Skeletal muscle satellite cell (primary cell): Measurements from ENCODE around the gene CALHM3.

Experiments used
- H3K27me3 ChIP-seq: 2 replicates; pipeline ENCODE4 v1.7.0; 2013; ENCODE audit warnings: low read length; ENCODE audit not compliant: control insufficient read depth, insufficient read depth
- H3K36me3 ChIP-seq: 2 replicates; pipeline ENCODE4 v1.7.0; 2013; ENCODE audit warnings: mild to moderate bottlenecking, control low read depth, low read length; ENCODE audit not compliant: insufficient read depth
- H3K4me1 ChIP-seq: 2 replicates; pipeline ENCODE4 v1.7.0; 2013; ENCODE audit warnings: low read length; ENCODE audit not compliant: control insufficient read depth, insufficient read depth
- H3K4me2 ChIP-seq: 2 replicates; pipeline ENCODE4 v1.7.0; 2013; ENCODE audit warnings: mild to moderate bottlenecking, low read length
- H3K4me3 ChIP-seq: 2 replicates; pipeline ENCODE4 v1.7.0; 2013; ENCODE audit warnings: low read length
- H3K9ac ChIP-seq: 2 replicates; pipeline ENCODE4 v1.7.0; 2013; ENCODE audit warnings: mild to moderate bottlenecking, low read depth, low read length, moderate library complexity
- H3K9me3 ChIP-seq: replicated peaks from 2 replicates; pipeline ENCODE4 v1.7.0; 2013; ENCODE audit warnings: mild to moderate bottlenecking, control low read depth, low read length

Gene CALHM3

DNA sequence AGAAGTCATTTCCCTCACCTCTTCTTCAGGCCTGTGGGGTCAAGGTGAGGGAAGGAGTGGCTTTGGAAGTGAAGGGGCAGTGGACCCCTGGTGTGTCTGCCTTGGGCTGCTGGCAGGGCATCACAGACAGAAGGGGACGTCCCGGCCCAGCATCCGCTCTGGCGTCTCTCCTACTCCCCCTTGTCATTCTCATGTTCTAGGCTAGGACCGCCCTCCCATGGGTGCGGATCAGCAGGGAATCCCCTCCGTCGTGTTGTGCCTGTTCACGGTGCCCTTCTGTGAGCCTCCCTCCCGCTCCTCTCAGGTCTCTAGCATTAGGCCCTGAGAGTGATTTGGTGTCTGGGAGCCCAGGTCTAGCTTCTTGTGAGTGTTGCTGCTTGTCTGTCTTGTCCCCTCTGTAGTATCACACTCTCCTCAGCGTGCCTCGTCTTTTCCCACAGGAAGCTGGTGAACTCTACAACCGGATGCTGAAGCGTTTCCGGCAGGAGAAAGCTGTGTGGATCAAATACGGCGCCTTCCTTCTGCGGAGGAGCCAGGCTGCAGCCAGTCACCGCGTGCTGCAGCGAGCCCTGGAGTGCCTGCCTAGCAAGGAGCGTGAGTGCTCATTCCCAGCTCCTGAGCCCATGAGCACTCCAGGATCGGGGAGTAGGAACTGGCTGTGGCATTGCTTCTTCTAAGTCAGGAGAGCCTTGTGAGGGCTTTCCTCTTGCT lies 35.4 kb downstream of the CALHM3 start:
- H3K4me3 ChIP-seq, result no peak overlapping the region
- no peak overlapping the region for H3K9ac ChIP-seq
- H3K4me2 ChIP-seq, result no peak overlapping the region

DNA sequence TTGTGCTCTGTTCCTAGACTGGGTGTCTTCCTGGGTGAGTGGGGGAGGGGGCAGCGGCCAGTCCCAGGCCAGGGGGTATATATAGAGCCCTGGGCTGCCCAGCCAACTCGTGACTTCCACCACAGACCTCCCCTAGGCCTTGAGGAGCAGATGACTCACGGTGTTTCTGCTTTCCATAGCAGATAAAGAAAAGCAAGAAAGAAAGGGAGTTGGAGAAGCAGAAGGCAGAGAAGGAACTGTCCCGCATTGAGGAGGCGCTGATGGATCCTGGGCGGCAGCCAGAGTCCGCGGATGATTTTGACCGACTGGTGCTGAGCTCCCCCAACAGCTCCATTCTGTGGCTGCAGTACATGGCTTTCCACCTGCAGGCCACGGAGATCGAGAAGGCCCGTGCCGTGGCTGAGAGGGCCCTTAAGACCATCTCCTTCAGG lies 37.0 kb downstream of the CALHM3 start:
- H3K27me3 ChIP-seq, result no peaks in the 10 kb centered on the region
- no peaks in the 10 kb centered on the region for H3K9me3 ChIP-seq
- H3K9ac ChIP-seq, result no peak overlapping the region
- no peak overlapping the region for H3K4me2 ChIP-seq
- peaks cover 94% of the 10 kb centered on the region for H3K36me3 ChIP-seq
- no peak overlapping the region for H3K4me3 ChIP-seq
- H3K4me1 ChIP-seq, result peaks cover 25% of the 10 kb centered on the region

More for the DNA sequence above, 35.4 kb downstream of the CALHM3 start:
- no peaks in the 10 kb centered on the region for H3K9me3 ChIP-seq
- H3K4me1 ChIP-seq, result peaks cover 35% of the 10 kb centered on the region
- H3K27me3 ChIP-seq, result no peaks in the 10 kb centered on the region
- peaks cover 91% of the 10 kb centered on the region for H3K36me3 ChIP-seq

DNA sequence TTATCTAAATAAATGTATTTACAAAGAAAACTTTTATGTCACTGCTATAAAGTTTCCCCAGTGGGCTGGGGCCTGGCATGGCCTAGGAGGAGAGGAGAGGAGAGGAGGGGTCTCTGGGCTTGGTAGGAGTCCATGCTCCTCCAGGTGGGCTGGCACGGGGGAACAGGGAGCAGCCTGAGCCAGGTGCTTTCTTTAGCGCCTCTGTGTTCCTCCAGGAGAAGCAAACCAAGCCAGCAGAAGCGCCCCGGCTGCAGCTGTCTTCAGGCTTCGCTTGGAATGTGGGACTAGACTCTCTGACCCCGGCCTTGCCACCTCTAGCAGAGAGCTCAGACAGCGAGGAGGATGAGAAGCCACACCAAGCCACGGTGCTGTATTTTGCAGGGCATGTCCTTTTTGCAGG lies 37.4 kb downstream of the CALHM3 start:
- H3K4me3 ChIP-seq, result no peak overlapping the region
- no peak overlapping the region for H3K9ac ChIP-seq
- H3K27me3 ChIP-seq, result no peaks in the 10 kb centered on the region
- no peaks in the 10 kb centered on the region for H3K9me3 ChIP-seq
- peaks cover 93% of the 10 kb centered on the region for H3K36me3 ChIP-seq
- H3K4me1 ChIP-seq, result peaks cover 21% of the 10 kb centered on the region
- no peak overlapping the region for H3K4me2 ChIP-seq

DNA sequence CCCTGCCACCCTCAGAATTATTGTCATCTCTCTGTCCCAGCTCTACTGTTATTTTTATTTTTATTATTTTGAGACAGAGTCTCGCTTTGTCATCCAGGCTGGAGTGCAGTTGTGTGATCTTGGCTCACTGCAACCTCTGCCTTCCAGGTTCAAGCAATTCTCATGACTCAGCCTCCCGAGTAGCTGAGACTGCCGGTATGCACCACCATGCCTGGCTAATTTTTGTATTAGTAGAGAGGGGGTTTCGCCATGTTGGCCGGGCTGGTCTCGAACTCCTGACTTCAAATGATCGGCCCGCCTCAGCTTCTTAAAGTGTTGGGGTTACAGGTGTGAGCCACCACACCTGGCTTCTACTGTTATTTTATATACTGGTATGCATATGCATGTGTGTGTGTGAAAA lies 37.8 kb downstream of the CALHM3 start:
- Histone ChIP-seq H3K4me2 (no peak overlapping the region), H3K27me3 (no peaks in the 10 kb centered on the region), H3K9me3 (no peaks in the 10 kb centered on the region), H3K4me1 (peaks cover 17% of the 10 kb centered on the region), H3K36me3 (peaks cover 92% of the 10 kb centered on the region), H3K4me3 (no peak overlapping the region), H3K9ac (no peak overlapping the region)

DNA sequence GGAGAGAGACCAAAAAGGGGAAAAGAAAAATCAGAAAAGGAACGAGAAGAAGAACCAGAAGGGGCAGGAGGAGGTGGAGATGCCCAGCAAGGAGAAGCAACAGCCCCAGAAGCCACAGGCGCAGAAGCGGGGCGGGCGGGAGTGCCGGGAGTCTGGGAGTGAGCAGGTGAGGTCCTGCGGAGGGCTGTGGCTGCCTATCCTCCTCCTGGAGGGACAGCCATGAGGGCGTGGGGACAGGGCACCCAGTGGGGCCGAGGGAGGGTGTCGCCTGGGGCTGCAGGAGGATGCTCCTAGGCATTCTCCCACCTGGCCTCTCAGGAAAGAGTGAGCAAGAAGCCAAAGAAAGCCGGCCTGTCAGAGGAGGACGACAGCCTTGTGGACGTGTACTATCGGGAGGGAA lies 38.6 kb downstream of the CALHM3 start:
- Histone ChIP-seq H3K9me3 (no peaks in the 10 kb centered on the region), H3K36me3 (peaks cover 92% of the 10 kb centered on the region), H3K27me3 (no peaks in the 10 kb centered on the region), H3K9ac (no peak overlapping the region), H3K4me1 (peaks cover 9% of the 10 kb centered on the region), H3K4me3 (no peak overlapping the region), H3K4me2 (no peak overlapping the region)

DNA sequence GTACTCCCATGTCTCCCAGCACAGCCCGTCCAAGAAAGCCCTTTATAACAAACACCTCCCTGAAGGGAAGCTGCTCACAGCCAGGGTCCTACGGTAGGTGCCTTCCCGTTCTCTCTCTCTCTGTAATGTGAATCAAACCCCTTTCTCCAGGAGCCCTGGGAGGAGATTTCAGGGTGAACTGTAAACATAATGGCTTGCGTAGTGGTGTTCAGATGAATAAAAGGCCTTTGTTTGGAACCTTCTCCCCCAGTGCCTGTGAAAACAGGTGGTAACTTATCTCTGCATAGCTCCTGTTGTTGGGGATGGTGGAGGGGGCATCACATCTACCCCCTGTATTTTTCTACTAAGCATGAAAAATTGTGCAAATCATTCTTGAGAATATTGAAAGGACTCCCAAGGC lies 39.3 kb downstream of the CALHM3 start:
- Histone ChIP-seq H3K4me3 (no peak overlapping the region), H3K9me3 (no peaks in the 10 kb centered on the region), H3K9ac (no peak overlapping the region), H3K4me1 (peaks cover 9% of the 10 kb centered on the region), H3K27me3 (no peaks in the 10 kb centered on the region), H3K36me3 (peaks cover 92% of the 10 kb centered on the region), H3K4me2 (no peak overlapping the region)

DNA sequence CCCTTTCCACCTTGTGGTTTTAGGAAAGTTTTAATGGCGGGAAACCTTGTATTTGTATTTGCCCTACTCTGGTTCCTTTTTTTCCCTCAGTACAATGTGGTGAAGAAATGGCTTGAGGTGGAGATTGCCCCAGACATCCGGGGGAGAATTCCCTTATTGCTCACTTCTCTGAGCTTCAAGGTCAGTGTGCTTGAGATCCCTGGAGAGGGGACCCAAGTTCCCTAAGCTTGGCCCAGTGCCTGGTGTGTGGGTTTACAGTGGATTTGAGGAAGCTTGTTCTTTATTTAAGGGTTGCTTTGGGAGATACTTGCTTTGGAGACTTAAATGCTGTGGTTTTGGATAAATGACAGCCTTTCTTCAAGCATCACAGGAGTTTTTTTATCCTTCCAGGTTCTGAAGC lies 45.2 kb downstream of the CALHM3 start:
- H3K4me3 ChIP-seq, result no peak overlapping the region
- no peaks in the 10 kb centered on the region for H3K27me3 ChIP-seq
- H3K4me2 ChIP-seq, result no peak overlapping the region
- H3K36me3 ChIP-seq, result peaks cover 84% of the 10 kb centered on the region
- H3K4me1 ChIP-seq, result no peaks in the 10 kb centered on the region
- H3K9ac ChIP-seq, result no peak overlapping the region
- no peaks in the 10 kb centered on the region for H3K9me3 ChIP-seq

DNA sequence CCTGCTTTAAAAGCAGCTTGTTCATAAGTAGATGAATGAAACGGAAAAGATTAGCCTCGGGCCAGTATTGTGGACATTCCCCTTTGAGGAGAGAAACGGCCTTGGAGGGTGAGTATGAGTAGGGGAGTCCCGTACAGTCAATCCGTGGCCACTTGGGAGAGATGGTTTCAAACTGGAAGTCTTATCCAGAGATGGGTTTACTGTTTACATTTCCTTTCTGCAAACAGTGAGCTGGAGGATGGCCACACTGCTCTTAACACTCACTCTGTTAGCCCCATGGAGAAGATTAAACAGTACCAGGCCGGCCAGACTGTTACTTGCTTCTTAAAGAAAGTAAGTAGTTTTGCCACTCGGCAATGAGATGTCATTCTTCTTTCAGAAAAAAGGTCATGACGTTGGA lies 47.1 kb downstream of the CALHM3 start:
- Histone ChIP-seq H3K36me3 (peaks cover 85% of the 10 kb centered on the region), H3K9ac (no peak overlapping the region), H3K4me3 (no peak overlapping the region), H3K4me2 (no peak overlapping the region), H3K9me3 (no peaks in the 10 kb centered on the region), H3K27me3 (no peaks in the 10 kb centered on the region), H3K4me1 (no peaks in the 10 kb centered on the region)

DNA sequence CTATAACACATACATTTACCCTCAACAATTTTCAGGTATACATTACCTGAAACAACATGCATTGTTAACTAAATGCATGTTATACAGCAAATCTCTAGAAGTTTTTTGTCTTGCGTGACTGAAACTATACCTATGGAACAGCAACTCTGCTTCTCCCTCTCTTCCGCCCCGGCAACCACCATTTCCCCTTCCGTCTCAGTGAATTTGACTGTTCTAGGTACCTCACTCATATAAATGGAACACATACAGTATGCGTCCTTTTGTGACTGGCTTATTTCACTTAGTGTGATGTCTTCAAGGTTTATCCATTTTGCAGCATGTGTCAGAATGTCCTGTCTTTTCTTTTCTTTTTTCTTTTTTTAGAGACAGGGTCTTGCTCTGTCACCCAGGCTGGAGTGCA lies 49.4 kb downstream of the CALHM3 start:
- H3K4me1 ChIP-seq, result no peaks in the 10 kb centered on the region
- H3K4me3 ChIP-seq, result no peak overlapping the region
- no peak overlapping the region for H3K4me2 ChIP-seq
- no peaks in the 10 kb centered on the region for H3K9me3 ChIP-seq
- peaks cover 81% of the 10 kb centered on the region for H3K36me3 ChIP-seq
- H3K9ac ChIP-seq, result no peak overlapping the region
- no peaks in the 10 kb centered on the region for H3K27me3 ChIP-seq

DNA sequence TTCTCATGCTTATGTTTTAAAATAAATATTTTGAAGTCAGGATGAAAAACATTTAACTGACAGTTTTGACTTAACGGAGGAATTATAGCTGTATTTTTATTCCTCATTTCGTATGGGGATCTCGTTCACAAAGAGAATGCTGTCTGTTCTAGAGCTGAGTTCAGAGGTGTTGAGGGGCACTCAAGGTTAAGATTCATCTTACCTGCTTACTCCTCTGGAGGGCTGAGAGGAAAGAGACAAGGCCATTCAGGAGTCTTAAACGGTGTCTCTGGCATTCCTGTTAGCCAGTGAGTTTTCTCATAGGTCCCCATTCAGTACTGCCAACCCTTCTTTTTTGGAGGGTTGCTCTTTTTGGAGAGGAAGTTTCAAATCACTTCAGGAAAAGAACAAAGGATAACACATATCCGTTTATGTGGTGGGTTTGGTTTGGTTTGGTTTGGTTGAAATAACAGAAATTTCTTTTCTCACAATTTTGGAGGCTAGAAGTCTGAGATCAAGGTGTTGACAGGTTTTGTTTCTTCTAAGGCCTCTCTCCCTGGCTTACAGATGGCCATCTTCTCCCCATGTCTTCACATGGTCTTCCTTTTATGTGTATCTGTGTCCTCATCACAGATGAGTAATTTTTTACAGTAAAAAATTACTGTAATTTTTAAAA lies 49.9 kb downstream of the CALHM3 start:
- Histone ChIP-seq H3K27me3 (no peaks in the 10 kb centered on the region), H3K4me2 (no peak overlapping the region), H3K4me3 (no peak overlapping the region), H3K4me1 (no peaks in the 10 kb centered on the region), H3K9me3 (no peaks in the 10 kb centered on the region), H3K36me3 (peaks cover 81% of the 10 kb centered on the region), H3K9ac (no peak overlapping the region)

DNA sequence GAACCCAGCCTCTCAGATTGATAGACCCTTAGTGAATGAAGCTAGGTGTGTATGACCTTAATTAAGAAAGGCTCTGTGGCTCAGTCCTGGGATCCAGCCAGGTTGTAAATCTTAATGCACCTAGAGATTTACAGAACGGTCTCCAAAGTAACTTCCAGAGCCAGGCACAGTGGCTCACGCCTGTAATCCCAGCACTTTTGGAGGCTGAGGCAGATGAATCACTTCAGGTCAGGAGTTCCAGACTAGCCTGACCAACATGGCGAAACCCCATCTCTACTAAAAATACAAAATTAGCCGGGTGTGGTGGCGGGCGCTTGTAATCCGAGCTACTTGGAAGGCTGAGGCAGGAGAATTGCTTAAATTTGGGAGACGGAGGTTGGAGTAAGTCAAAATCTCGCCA lies 51.2 kb downstream of the CALHM3 start:
- H3K27me3 ChIP-seq, result no peaks in the 10 kb centered on the region
- peaks cover 85% of the 10 kb centered on the region for H3K36me3 ChIP-seq
- H3K9ac ChIP-seq, result no peak overlapping the region
- no peak overlapping the region for H3K4me3 ChIP-seq
- no peaks in the 10 kb centered on the region for H3K9me3 ChIP-seq
- no peaks in the 10 kb centered on the region for H3K4me1 ChIP-seq
- no peak overlapping the region for H3K4me2 ChIP-seq

DNA sequence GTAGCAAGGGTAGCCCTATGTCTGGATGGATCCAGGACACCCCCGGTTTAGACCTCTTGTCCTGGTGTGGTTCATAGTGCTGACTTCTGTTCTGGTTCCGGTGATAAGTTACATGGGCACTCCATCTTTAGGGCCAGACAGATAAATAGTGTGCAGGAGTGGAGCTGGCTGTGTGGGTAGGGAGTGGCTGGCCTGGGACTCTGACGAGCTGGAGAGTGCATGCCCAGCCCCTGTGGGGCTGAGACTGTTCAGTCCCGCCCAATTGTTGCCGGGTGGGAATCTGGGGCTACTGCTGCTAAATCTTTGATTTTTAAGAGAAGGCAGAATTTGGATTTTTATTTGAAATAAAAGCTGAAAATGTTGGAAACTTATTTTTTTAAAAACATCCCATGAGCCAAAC lies 55.3 kb downstream of the CALHM3 start:
- Histone ChIP-seq H3K4me2 (no peak overlapping the region), H3K9me3 (no peaks in the 10 kb centered on the region), H3K36me3 (peaks cover 80% of the 10 kb centered on the region), H3K27me3 (no peaks in the 10 kb centered on the region), H3K4me1 (no peaks in the 10 kb centered on the region), H3K4me3 (no peak overlapping the region), H3K9ac (no peak overlapping the region)
